Activated CD4-positive, alpha-beta T cell treated with anti-CD3 and anti-CD28 coated beads, Interleukin-2, amount 50 U/mL, for 16 hours (primary cell): ENCODE data around the gene ENOX2.
A peak's percentile ranks its signal among the peaks of the same experiment; 100 is the strongest.
"Not testable (repeated sequence)": the region's sequence is repeated elsewhere in the genome, so short reads cannot be mapped to it uniquely, and the experiment has no call there.

Experiments
- DNase-seq: peaks from one replicate; pipeline ENCODE4 v3.0.0-alpha.2; 2020

ENOX2 gene, protein sequence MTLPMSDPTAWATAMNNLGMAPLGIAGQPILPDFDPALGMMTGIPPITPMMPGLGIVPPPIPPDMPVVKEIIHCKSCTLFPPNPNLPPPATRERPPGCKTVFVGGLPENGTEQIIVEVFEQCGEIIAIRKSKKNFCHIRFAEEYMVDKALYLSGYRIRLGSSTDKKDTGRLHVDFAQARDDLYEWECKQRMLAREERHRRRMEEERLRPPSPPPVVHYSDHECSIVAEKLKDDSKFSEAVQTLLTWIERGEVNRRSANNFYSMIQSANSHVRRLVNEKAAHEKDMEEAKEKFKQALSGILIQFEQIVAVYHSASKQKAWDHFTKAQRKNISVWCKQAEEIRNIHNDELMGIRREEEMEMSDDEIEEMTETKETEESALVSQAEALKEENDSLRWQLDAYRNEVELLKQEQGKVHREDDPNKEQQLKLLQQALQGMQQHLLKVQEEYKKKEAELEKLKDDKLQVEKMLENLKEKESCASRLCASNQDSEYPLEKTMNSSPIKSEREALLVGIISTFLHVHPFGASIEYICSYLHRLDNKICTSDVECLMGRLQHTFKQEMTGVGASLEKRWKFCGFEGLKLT

DNA sequence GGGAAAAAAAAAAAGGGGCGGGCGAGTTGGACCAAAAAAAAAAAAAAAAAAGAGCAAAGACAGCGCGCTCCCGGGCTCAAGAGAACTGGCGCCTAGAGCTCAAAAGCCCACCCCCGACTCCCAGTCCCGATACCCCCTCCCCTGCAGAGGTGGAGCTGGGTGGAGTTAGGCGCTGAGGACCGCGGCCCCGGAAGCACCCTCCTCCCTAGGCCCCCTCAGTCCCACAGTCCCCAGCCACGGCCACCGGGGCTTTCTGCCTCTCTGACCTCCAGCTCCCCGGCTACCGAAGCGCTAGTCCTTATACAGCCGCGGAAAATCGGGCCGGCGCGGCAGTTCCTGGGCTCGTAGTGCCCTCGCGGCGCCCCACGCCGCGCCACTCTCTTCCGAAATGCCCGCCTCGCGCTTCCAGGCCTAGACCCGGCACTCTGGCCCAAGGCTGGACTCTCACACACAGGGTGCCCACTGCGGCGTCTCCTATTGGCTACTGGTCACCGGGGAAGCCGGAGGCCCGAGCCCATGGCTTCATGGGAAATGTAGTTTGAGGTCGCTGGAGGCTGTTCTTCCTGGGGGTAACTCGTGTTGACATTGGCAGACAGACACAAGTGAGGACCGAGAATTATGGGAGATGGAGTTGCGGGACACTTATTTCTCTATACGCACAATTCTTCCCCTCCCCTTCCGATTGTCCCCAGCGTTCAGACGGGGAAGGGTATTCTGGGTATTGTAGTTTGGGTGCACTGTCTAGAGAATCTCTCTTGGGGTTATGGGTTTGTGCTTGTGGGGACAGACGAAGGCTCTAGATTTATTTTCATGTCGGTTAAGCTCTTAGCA lies at the start of gene ENOX2:
Gene ENOX2 (minus strand): TSS at position 427 of the 831 bp plus-strand sequence. CDS start 199,993 bp downstream, outside the sequence.
- peak; percentile 91 for DNase-seq

DNA sequence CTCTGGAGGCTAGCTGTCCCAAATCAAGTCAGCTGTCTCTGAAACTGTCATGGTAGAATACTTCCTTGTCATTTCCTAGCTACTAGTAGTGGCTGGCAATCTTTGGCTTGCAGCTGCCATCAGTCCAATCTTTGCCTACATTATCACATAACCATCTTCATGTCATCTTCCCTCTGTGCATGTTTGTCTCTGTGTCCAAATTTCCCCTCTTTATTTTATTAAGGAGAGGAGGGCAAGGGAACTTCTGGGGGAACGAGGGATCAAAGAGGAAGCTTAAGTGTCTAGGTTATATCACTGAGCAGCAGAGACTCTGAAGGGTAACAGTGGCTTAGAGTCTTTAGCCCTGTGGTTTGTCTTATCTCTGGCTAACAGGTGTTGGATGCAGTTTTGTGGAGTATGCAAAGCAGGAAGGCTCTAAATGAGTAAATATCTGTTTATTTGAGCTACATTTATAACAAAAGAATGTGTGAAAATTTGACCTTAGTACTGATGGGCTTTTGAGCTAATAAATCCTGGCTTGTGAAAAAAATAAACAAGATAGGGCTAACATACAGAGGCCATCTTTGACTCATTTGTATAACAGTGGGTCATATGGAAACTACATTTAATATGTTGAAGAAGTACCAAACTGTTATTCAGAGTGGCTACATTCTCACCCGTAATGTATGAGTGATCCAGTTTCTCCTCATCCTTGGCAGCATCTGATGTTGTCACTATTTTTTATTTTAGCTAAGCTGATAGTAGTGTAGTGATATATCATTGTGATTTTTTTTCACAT lies 49.4 kb upstream of the ENOX2 start:
- DNase-seq, result no peak

DNA sequence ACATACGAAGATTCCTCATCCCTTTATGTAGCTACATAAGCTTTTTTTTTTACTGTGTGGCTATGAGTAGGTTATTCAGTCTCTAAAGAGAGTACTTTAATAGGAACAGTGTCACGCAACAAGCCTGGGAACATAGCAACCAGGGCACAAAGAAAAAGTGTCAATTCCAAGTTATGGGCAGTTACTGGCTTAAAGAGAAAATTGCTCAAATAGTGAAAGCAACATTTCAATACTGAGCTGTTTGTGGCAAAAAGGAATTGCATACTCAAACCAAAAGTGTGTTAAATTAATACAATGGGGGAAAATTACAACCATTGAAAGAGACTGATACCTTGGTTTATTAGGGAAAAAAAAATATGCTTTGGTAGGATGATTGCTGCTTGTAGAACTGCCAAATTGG lies 41.2 kb upstream of the ENOX2 start:
- DNase-seq, result peak; percentile 45

DNA sequence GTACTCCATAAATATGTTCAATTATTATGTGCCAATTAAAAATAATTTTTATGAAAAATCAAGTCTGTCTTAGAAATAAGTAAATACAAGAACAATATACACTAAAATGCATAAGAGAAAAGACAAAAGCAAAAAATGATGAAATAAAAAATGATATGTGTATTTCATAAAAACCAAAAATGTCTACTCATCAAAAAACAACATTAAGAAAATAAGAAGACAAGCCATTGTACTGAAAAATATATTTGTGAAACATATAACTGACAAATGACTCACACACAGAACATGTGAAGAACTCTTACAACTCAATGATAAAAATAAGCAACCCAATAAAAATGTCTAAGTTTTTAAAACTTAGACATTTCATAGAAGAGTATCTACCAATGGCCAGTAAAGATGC lies 34.1 kb upstream of the ENOX2 start:
- no peak for DNase-seq

DNA sequence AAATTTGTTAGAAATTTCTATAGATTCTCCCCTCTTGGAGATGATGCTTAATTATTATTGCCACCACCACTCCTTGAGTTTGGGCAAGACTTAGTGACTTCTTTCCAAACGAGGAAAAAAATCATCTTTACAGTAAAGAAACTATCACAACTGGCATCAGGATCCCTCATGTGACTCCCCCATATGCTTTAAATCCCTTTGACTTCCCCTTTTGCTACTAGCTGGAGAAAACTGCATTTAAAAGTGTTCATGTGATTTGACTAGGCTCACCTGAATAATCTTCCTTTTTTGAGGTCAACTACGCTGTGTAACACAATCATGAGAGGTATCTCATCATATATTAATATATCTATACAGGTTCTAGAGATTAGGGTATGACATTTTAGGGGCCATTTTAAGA lies 30.3 kb upstream of the ENOX2 start:
- no peak for DNase-seq

DNA sequence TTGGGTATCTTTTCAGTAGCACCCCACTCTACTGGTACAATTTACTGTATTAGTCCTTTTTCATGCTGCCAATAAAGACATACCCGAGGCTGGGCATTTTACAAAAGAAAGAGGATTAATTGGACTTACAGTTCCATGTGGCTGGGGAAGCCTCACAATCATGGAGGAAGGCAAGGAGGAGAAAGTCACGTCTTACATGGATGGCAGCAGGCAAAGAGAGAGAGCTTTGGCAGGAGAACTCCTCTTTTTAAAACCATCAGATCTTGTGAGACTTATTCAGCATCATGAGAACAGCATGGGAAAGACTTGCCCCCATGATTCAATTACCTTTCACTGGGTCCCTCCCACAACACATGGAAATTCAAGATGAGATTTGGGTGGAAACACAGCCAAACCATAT lies 17.4 kb upstream of the ENOX2 start:
- not testable (repeated sequence) for DNase-seq

DNA sequence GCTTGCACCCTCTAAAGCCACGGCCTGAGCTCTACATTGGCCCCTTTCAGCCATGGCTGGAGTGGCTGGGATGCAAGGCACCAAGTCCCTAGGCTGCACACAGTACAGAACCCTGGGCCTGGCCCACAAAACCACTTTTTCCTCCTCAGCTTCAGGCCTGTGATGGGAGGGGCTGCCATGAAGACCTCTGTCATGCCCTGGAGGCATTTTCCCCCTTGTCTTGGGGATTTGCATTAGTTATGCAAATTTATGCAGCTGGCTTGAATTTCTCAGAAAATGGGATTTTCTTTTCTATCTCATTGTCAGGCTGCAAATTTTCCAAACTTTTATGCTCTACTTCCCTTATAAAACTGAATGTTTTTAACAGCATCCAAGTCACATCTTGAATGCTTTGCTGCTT lies 16.7 kb upstream of the ENOX2 start:
- DNase-seq, result not testable (repeated sequence)

DNA sequence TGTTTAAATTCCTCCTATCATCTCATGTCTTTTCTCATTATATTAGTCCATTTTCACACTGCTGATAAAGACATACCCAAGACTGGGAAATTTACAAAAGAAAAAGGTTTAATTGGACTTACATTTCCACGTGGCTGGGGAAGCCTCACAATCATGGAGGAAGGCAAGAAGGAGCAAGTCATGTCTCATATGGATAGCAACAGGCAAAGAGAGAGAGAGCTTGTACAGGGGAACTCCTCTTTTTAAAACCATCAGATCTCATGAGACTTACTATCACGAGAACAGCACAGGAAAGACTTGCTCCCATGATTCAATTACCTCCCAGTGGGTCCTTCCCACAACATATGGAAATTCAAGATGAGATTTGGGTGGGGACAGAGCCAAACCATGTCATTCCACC lies 15.5 kb upstream of the ENOX2 start:
- DNase-seq, result not testable (repeated sequence)

DNA sequence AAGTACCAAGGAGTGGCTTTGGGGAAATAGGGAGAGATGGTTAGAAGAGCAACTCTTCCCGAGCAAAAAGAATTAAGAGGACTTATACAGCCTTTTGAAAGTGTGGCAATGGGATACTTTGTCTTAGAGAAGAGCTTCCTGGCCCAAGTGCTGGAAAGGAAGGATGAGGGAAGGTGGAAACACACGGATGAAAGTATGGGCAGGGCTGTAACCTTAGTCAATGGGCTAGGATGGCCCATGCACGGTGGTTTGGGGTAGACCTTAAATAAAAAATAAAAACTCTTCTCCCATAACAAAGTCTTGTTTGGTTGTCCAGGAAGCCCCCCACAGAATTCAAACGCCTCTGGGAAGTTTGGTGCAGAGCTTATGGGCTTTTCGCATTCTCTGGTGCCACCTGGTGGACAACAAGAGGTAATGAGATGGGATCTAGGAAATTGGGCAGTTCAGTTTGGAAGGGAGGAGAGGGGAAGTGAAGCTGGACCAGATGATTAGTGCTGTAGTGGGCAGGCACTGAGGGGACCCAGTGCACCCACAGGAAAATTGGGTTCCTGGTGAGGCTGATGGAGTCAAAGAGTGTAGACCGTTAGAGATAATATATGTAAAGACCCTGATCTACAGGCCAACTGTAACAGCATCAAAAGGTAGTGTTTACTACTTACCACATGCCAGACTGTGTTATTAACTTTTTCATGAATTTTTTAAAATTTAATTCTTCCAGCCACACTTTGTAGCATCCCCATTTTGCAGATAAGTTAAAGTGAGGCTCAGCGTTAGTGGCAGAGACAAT lies 13.8 kb upstream of the ENOX2 start:
- peak; percentile 55 for DNase-seq

DNA sequence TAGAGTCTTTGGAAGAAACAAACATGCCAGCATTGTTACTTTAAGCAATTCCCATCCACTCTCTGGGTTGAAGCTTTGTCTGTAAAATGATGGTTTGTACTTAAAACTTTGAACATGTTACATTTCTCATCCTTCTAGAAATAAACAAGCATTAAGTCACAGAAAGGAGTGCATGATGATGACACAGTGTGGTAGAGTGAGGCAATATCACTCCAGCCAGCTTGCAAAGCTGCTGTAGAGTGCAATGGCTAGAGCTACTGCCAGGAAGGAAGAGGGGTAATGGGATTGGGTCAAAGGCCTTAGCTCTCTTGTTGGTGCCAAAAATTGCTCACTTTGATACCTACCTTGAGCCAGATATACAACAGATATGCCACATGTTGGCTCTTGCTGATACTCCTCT lies 12.3 kb upstream of the ENOX2 start:
- no peak for DNase-seq

DNA sequence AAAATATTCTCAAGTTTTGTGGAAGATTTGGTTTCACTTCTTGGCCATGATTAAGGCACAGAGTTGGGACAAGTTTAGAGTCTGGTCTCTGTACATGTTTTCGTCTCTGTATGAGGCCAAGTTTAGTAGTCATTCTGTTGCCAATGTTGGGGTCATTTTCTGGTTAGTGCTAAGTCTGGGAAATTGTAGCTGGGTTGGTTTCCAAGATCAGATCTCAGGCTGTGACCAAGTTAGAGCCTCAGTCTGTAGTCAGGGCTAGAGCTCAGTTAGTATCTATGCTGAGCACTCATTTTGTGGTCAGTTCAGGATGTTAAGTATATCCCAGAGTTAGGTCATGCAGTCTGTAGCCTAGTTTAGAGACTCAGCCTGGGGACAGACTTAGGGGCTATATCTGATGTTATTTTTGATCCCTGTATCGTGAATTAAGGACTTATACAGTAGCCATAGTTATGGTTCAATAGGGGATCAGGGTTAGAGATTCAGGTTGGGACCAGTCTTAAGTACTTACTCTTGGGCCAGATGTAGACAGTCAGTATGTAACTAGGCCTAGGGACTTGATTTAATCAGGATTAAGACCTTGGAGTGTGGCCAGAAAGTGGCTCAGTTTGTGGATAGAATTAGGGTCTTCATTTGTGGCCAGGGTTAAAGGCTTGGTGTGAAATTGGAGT lies 6.6 kb upstream of the ENOX2 start:
- DNase-seq, result no peak

DNA sequence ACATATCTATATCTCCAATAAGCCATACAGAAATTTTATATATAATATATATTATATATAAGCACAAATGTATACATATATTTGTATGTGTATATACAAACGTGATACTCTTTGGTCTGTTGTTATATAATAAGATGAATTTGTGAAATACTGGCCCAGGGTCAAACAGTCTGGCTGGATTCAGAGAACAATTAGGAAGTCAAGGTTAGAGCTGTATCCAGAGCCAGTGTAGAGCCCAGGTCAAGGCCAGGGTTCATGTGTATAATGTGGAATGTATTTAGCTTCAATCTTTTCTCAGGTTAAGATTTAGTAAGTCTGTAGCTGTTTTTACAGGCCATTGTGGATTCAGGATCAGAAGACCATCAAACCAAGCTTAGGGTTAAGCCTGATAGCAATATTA lies 3.8 kb upstream of the ENOX2 start:
- no peak for DNase-seq

DNA sequence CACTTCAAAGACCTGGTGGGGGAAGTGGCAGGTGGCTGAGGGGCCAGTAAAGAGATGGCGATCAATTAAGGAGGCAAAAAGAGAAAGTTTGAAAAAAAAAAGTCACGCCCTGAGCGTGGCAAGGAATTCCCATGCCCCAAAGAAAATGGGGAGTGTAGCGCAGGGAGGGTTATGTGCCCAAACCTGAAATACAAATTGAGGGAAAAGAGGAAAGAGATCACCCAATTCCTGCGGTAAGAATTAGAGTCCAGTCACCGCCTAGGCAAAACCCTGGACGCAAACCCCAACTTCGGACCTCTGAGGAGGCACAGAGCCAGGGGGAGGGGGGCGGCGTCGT lies 595 bp downstream of the ENOX2 start:
- DNase-seq, result no peak

DNA sequence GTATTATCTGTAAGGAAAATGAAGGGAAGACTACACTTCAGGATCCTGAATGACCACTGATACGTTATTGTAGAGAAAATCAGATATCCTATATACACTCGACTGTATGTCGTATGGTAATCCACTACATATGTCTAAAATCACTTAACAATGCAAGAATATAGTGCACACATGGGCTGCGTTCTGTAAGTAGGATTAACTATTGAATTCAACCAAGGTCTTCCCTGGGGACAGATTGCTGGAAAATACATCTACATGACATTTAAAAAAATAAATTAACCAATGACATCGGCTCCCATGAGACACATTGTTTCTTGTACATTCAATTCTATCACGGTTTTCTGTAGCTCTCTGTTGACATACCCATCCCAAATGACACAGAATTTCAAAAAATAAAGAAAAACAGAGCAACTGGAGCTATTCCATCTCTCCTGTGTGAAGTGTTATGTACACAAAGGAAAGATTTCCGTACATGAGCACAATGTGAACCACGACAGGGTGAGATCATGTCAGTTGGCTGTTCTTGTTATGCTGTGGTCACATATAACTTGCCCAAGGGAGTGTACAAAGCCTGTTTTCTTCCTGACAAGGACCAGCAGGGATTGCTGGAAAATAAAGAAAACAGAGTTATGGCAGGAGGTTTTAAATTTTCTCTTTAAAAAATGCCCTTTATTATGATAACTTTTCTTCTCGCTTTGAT lies 6.1 kb downstream of the ENOX2 start:
- DNase-seq, result no peak

DNA sequence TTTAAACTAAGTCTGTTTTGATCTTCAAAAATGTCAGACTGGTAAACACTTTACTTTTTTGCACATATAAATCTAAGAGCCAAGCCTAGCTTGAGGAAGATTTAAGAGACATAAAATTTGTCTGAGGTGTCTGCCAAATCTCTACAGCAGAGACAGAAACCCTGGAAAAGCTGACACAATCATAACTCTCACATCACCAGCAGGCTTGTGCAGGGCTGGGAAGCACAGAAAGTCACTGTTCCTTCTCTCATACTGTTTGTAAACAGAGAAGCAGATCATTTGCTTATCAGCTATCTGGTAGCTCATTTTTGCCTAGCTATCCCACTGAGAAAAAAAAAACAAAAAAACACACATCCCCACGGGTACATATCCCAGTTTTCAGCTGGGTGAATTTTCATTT lies 7.0 kb downstream of the ENOX2 start:
- DNase-seq, result no peak

DNA sequence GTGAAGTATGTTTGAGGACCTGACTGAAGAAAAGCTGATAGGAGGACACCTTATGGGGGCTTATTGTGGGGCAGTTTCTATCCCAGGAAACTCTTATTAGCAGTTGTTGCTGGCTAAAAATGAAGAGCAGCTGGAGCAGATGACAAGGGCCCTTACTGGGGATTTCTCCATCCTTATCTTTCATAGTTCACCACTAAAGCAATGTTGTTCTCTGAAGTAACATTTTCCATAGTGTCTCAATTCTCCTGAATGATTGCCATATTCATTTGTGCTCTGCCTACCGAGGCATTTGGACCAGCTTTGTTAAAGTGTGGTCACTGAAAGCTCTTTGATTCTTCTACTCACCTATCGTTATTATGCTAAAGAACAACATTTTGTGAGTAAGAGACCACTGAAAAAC lies 7.7 kb downstream of the ENOX2 start:
- DNase-seq, result no peak

DNA sequence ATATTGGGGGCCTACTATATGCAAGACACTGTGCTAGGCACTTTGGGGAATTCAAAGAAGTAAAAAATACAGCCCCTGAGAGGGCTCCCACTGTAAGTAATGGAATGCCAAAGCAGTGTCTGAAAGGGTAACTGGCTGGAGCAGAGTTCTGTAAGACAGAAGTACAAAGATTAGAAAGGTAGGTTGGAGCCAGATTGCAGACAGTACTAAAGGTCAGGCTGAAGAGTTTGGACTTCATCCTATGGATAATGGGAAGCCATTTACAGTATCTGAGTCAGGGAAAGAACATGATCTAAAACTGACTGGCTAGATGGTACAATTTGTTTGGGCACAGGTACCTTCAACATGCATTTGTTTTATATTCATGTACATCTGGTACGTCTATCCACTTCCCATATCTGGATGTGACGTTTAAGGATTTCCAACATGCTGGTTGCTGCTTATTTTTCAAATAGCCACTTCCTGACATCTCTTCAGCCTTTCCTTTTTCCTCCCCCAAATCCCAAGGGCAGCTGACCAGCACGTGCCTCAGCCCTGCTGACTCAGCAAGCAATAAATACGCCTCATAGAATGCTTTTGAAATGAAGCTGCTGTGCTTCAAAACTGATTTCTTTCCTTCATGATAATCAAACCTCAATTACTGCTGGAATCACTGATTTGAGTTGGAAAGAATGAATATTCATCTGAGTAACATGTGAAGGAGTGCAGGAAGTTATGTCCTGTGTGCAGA lies 9.5 kb downstream of the ENOX2 start:
- no peak for DNase-seq

DNA sequence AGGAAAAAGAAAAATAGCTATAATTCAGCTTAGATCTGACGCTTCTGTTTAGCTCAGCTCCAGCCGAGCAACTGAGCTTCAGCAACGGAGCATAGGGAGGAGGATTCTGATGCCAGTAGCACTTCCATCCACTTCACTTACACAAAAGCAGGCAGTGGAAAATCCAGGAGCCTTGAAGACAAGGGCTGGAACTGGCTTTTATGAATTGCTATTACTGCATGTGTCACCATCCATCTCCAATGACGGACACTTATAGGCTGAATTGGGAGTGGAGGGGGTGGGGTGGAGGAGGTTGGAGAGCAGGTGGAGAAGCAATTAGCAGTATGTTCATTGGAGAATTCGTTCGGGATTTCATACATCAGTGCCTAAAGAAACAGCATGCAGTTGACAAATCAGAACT lies 15.6 kb downstream of the ENOX2 start:
- no peak for DNase-seq

DNA sequence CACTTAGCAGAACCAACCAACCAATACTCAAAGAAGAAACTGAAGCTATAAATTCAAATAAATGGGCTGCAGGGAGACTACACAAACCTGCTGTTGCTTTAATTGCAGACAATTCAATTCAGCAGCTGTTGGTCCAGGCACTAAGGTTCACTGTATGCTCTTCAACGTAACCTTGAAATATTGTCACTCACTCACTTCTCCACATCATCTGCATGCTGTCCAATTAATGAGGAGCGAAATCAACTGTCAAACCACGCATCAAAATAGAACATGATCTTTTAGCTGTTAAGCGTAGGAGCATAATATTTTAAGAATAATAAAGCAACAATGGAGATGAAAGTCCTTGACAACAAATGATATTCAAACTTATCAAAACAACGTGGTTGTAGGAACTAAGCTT lies 17.0 kb downstream of the ENOX2 start:
- DNase-seq, result no peak

DNA sequence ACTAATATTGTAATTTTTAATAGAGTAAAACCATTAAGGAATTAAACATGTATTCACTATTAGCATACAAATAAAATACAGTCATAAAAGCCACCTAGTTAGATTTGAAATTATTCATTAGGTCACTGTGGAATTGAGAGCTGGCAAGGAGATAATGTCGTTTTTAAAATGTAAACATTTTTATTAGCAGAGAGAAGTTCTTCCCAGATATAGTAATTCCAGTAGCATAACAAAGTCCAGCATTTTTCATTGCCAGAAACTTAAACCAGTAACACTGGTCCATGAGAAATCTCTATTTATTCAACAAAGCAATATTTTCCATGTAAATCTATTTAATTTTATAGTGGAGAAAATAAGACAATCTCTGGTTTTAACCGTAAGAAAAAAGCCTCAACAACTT lies 17.5 kb downstream of the ENOX2 start:
- DNase-seq, result no peak
